H1 (cell line): ENCODE results near the gene HMHB1. TPM values are rescaled to one million over a fixed set of nuclear protein-coding genes. Genes with fewer than 3 reads are reported as not detected.

Source experiments
- BRCA1 ChIP-seq: IDR thresholded peaks from 2 replicates; pipeline ENCODE4 v1.6.1; 2012; ENCODE audit warnings: low read depth, low read length, improper control_type of control experiment
- CBX5 ChIP-seq: fragments of 300-800, 300-1000 bp; sonication (generic); IDR thresholded peaks from 2 replicates; pipeline ENCODE4 v1.7.1; 2016; ENCODE audit warnings: antibody characterized with exemption, low read length, low read depth
- KDM5A ChIP-seq: fragments of 200-600 bp; IDR thresholded peaks from 2 replicates; pipeline ENCODE4 v1.7.1; 2012; ENCODE audit warnings: mild to moderate bottlenecking, low read length, inconsistent platforms, mixed read lengths
- NANOG ChIP-seq: IDR thresholded peaks from 2 replicates; pipeline ENCODE4 v1.6.1; 2011; ENCODE audit warnings: low read length, low read depth, mild to moderate bottlenecking, inconsistent platforms; ENCODE audit not compliant: insufficient read depth, poor library complexity, severe bottlenecking
- TBP ChIP-seq: IDR thresholded peaks from 2 replicates; pipeline ENCODE4 v1.6.1; 2011; ENCODE audit warnings: low read depth, low read length, improper control_type of control experiment
- polyA plus RNA-seq, 7 experiments: library from polyadenylated mRNA; depleted of rRNA in 3 of 7; stranded (reverse) in 5 of 7; unstranded in 2 of 7; fragments of >200 nt in 5 of 7; fragments of 200-250 nt in 2 of 7; gene quantifications; 1 replicate in 5 of 7; 2 replicates in 1 of 7; 4 replicates in 1 of 7; pipeline versions ENCODE4 v1.2.1 to v1.2.3, GENCODE V29; 2011 to 2013; ENCODE audit warnings: missing spikeins in 2 of 7, mixed read lengths in 2 of 7
- total RNA-seq: library from RNA; stranded (reverse); fragmentation: NEBNext Ultra II Directional; extraction: Animal tissue kit (Norgen Biotek cat#: 25700); gene quantifications from 2 replicates; pipeline ENCODE4 v1.2.1, GENCODE V29; 2021
- TF ChIP-seq, protein P1 (sequence below): IDR thresholded peaks from 2 replicates; pipeline ENCODE4 v1.6.1; 2011; ENCODE audit warnings: low read depth, mild to moderate bottlenecking, low read length; ENCODE audit not compliant: insufficient read depth

Gene HMHB1
- total and polyA plus RNA-seq, 2 of the 8 experiments (the other 6 are each of a cell fraction or from before 2014, with no cell fraction given): not detected

DNA sequence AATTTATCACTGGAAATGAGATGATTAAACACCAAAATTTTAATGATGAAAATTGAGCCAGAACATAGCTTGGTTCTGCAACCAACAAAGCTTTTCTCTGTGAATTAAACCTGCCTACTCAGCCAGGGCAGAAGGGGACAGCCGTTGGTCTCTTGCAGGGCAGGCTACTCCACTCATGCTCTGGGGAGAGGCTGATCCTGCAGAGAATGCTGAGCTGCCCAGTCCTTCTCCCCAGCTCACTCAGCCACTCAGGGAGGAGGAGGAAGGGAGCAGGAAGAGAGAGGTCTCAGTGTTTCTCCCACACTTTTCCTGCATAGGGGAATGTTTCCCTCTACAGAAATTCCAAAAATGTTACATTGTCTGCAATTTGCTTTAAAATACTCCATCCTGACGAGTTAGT lies 40.4 kb upstream of the HMHB1 start (continued):
- TF ChIP-seq CBX5: no peak
- TF ChIP-seq BRCA1: no peak
- no peak for TF ChIP-seq TBP
- TF ChIP-seq NANOG: no peak
- no peak for TF ChIP-seq KDM5A
- TF ChIP-seq, protein P1, sequence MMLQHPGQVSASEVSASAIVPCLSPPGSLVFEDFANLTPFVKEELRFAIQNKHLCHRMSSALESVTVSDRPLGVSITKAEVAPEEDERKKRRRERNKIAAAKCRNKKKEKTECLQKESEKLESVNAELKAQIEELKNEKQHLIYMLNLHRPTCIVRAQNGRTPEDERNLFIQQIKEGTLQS: no peak
